ENCODE data around the gene PLXDC1. TPM values are rescaled to one million over a fixed set of nuclear protein-coding genes. Genes with fewer than 3 reads are reported as not detected.
A peak's percentile ranks its signal among the peaks of the same experiment; 100 is the strongest.

Gene PLXDC1
- total RNA-seq, 1 experiment from 2014 or later, result 2.0 TPM

GRCh38 chr17:39027455-39028035, 123.9 kb downstream of the PLXDC1 start:
- Histone ChIP-seq H3K9ac (ENCODE audit: extremely low read depth, insufficient read length, low read length) (no peak overlapping the region), H4K5ac (ENCODE audit: insufficient read length, low read depth, low read length) (no peak overlapping the region), H3K9me3 (ENCODE audit: control insufficient read depth, low read depth, low read length) (no peaks in the 10 kb centered on the region), H2BK5ac (ENCODE audit: insufficient read length, low read length) (no peak overlapping the region), H4K8ac (replicated peaks; ENCODE audit: insufficient read length, low read depth, low read length) (no peak overlapping the region), H3K23me2 (ENCODE audit: insufficient read length, low read depth, low read length, poor library complexity, severe bottlenecking) (no peaks in the 10 kb centered on the region), H2BK12ac (ENCODE audit: insufficient read length, low read depth, low read length) (no peak overlapping the region), H4K20me1 (ENCODE audit: control insufficient read depth, insufficient read depth, insufficient read length) (no peaks in the 10 kb centered on the region), H3K23ac (ENCODE audit: insufficient read length, low read depth, low read length) (no peak overlapping the region), H3T11ph (ENCODE audit: low read length) (no peak overlapping the region), H2AK5ac (ENCODE audit: insufficient read length, low read length) (no peak overlapping the region), H3K4me1 (ENCODE audit: insufficient read depth, low read length) (no peaks in the 10 kb centered on the region), H3K27me3 (ENCODE audit: insufficient read depth, low read length) (no peaks in the 10 kb centered on the region), H3K27ac (ENCODE audit: insufficient read length, low read depth, low read length) (no peak overlapping the region), H2BK20ac (ENCODE audit: low read depth, low read length, poor library complexity, severe bottlenecking) (no peak overlapping the region), H2BK120ac (ENCODE audit: low read depth, low read length, poor library complexity, severe bottlenecking) (no peak overlapping the region), H3K79me2 (ENCODE audit: insufficient read depth, low read length) (no peaks in the 10 kb centered on the region), H3K4ac (ENCODE audit: low read depth, low read length) (no peak overlapping the region), H3K79me1 (ENCODE audit: insufficient read depth, low read depth, low read length, poor library complexity, severe bottlenecking) (no peaks in the 10 kb centered on the region), H3K56ac (ENCODE audit: insufficient read length, low read depth, low read length) (no peak overlapping the region), H3K4me2 (ENCODE audit: insufficient read depth, insufficient read length, low read length) (peak overlapping the region; percentile 50), H2AFZ (ENCODE audit: low read length) (no peak overlapping the region), H2BK15ac (ENCODE audit: low read depth, low read length) (no peak overlapping the region), H3K14ac (ENCODE audit: insufficient read depth, low read length) (no peak overlapping the region), H3K18ac (ENCODE audit: insufficient read length, low read depth, low read length) (no peak overlapping the region), H4K91ac (ENCODE audit: insufficient read length, low read depth, low read length) (no peak overlapping the region)
- Mint-ChIP-seq H3K9me3 (peaks cover 0 to 2% of the 10 kb centered on the region in 2 experiments; a peak in 2 of 5 replicates), H3K4me1 (peaks cover 0 to 3% of the 10 kb centered on the region in 2 experiments; a peak in 1 of 4 replicates), H3K4me3 (peak overlapping the region; percentile 70 to 79), H3K27me3 (ENCODE audit: low read depth) (peaks cover 45% of the 10 kb centered on the region), H3K36me3 (ENCODE audit: insufficient read depth in 1 of 3, low read depth in 3 of 3) (no peaks in the 10 kb centered on the region), H3K27ac (no peak overlapping the region)
- TF ChIP-seq, protein P1, sequence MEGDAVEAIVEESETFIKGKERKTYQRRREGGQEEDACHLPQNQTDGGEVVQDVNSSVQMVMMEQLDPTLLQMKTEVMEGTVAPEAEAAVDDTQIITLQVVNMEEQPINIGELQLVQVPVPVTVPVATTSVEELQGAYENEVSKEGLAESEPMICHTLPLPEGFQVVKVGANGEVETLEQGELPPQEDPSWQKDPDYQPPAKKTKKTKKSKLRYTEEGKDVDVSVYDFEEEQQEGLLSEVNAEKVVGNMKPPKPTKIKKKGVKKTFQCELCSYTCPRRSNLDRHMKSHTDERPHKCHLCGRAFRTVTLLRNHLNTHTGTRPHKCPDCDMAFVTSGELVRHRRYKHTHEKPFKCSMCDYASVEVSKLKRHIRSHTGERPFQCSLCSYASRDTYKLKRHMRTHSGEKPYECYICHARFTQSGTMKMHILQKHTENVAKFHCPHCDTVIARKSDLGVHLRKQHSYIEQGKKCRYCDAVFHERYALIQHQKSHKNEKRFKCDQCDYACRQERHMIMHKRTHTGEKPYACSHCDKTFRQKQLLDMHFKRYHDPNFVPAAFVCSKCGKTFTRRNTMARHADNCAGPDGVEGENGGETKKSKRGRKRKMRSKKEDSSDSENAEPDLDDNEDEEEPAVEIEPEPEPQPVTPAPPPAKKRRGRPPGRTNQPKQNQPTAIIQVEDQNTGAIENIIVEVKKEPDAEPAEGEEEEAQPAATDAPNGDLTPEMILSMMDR (conservative IDR thresholded peaks at IDR 0.05), result no peak
- DNase-seq, result no peak
- no CpG with 5 or more reads among the region's 21 CpGs for WGBS (ENCODE audit: extremely low coverage, insufficient read length, low lambda C conversion rate)
